Measurements from ENCODE around the gene SMURF1.

GRCh38 chr7:99180067-99180650 is 36.3 kb upstream of the SMURF1 start:
- TF ChIP-seq POLR2A (IDR thresholded peaks at IDR 0.05) = no peak
- no peak for TF ChIP-seq CTCF (IDR thresholded peaks at IDR 0.05)
- no peak for TF ChIP-seq POLR2AphosphoS5 (IDR thresholded peaks at IDR 0.05)

Measured in suprapubic skin (tissue), 4 donors.